ENCODE results near the gene GPR75.
"Not testable (repeated sequence)": the region's sequence is repeated elsewhere in the genome, so short reads cannot be mapped to it uniquely, and the experiment has no call there.

Gene GPR75

GRCh38 chr2:53851052-53851757, 8.6 kb downstream of the GPR75 start:
- not testable (repeated sequence) for DNase-seq

DNA sequence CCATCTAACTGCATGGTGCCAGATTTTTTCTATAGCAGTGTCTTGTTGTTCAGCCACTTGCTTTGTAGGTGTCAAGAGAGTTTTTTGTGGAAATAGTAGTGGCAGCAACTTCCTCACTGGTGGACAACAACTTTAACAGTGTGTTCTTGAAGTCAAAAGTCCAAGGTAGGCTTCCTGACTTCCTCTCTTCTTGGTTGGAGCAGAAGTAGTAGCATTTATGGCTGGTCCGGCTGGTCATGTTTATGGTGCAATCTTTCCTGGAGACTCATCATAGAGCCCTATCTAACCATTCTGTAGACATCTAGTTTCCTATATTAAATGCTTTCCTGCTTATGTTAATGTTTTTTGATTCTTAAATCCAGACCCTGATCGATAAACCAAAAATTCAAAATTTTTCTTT, 11.7 kb downstream of the GPR75 start:
- DNase-seq = no peak

DNA sequence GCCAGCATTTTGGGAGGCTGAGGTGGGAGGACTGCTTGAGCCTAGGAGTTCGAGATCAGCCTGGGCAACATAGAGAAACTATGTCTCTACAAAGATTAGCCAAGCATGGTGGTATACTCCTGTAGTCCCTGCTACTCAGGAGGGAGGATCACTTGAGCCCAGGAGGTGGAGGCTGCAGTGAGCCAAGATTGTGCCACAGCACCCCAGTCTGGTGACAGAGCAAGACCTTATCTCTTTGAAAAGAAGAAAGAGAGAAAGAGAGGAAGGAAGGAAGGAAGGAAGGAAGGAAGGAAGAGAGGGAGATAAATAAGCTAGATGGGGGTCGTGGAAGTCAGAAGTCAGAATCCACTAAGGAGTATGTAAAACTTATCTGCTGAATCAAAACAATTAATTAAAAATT, 16.2 kb downstream of the GPR75 start:
- no peak for DNase-seq

DNA sequence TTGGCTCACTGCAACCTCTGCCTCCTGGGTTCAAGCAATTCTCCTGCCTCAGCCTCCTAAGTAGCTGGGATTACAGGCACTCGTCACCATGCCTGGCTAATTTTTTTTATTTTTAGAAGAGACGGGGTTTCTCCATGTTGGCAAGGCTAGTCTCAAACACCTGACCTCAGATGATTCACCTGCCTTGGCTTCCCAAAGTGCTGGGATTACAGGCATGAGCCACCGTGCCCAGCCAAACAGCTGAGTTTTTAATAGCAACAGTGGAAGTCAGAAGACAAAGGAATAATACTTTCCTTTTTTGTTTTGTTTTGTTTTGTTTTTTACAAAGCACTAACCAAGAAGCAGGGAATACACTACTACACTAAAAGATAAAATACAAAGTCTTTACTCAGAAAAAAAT, 16.9 kb downstream of the GPR75 start:
- no peak for DNase-seq

DNA sequence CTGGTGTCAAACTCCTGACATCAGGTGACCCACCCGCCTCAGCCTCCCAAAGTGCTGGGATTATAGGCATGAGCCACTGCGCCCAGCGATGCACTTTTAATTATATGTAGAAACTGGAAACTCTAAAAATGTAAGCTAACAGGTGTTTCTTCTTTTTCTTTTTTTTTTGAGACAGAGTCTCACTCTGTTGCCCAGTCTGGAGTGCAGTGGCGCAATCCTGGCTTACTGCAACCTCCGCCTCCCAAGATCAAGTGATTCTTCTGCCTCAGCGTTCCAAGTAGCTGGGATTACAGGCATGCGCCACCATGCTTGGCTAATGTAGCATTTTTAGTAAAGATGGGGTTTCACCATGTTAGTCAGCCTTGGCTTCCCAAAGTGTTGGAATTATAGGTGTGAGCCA, 18.1 kb downstream of the GPR75 start:
- DNase-seq = not testable (repeated sequence)

DNA sequence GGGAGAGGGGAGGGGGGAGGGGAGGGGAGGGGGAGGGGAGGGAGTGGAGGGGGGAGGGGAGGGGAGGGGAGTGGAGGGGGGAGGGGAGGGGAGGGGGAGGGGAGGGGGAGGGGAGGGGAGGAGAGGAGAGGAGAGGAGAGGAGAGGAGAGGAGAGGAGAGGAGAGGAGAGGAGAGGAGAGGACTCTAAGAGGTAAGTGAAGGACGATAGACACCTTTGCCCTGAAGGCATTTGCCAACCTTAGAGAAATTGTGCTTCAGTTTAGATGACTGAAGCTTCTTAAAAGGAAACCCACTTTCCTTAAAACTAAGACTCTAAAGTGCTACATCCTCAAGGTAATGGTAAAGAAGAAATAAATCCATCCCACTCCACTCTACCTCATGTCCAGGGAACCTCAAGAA, 19.2 kb downstream of the GPR75 start:
- DNase-seq = no peak

GRCh38 chr2:53829980-53830290, 29.8 kb downstream of the GPR75 start:
- not testable (repeated sequence) for DNase-seq

- DNase-seq = no peak
Measured at GRCh38 chr2:53829273-53829979, 30.3 kb downstream of the GPR75 start.

DNA sequence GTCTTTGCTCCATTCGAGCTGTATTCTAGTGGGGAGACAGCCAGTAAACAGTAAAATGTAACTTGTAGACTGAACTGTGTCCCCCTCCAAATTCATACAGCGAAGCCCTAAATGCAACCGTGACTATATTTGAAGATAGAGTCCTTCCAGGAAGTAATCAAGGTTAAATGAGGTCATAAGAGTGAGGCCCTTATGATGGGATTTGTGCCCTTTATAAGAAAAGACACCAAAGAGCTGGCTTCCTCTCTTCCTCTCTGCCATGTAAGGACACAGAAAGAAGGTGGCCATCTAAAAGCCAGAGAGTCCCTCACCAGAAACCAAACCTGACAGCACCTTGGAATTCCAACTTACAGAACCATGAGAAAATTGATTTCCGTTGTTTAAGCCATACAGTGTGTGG, 31.4 kb downstream of the GPR75 start:
- no peak for DNase-seq

GRCh38 chr2:53827398-53828175, 32.2 kb downstream of the GPR75 start:
- DNase-seq = no peak

DNA sequence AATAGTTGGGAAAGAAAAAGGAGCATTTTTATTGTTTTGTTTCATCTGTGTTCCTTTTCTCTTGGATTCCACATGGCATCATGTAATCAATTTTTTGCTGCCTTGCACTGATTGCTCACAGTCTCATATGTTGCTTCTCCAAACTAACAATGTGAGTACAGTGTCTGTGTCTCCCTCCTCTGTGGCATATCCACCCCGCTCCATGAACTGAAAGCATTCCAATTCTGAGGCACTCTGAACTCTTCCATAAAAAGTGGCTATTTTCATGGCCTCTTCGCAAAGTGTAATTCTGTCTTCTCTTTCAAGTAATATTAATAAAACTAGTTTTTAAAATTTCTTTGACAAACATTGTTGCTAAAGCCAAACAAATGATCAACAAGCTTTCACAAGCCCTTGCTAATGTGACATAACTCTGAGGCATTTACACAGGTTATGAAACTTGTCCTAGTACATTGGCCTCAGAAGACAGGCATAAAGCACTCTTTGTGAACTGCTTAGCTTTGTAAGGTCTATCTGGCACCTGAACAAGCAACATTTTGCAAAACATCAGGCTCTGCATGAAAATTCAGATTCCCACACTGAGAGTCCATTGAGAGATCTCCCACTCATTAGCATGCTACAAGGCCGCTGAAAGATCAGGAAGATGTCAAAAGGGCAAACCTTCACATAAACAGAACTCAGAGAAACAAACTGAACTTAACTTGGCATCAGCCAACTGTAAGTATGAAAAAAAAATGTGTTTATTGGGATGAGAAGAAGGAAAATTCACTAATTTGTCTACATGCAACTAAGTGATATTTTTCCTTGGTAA, 33.0 kb downstream of the GPR75 start:
- DNase-seq = no peak

- no peak for DNase-seq
Measured at GRCh38 chr2:53826030-53826410, 33.7 kb downstream of the GPR75 start.

- not testable (repeated sequence) for DNase-seq
Measured at GRCh38 chr2:53823639-53824038, 36.1 kb downstream of the GPR75 start.

DNA sequence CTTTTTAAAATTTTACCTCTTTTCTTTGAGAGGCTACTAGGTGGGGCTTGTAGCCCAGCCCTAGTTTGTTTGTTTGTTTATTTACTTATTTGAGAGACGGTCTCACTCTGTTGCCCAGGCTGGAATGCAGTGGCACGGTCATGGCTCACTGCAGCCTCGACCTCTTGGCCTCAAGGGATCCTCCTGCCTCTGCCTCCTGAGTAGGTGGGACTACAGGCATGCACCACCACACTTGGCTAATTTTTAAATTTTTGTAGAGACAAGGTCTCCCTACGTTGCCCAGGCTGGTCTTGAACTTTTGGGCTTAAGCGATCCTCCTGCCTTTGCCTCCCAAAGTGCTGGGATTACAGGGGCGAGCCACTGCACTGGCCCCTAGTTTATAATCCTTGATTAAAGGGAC, 38.0 kb downstream of the GPR75 start:
- DNase-seq = no peak

- DNase-seq = no peak
Measured at GRCh38 chr2:53820711-53821110, 39.1 kb downstream of the GPR75 start.

GRCh38 chr2:53820048-53820447, 39.7 kb downstream of the GPR75 start:
- DNase-seq = no peak

- no peak for DNase-seq
Measured at GRCh38 chr2:53819634-53820033, 40.1 kb downstream of the GPR75 start.

DNA sequence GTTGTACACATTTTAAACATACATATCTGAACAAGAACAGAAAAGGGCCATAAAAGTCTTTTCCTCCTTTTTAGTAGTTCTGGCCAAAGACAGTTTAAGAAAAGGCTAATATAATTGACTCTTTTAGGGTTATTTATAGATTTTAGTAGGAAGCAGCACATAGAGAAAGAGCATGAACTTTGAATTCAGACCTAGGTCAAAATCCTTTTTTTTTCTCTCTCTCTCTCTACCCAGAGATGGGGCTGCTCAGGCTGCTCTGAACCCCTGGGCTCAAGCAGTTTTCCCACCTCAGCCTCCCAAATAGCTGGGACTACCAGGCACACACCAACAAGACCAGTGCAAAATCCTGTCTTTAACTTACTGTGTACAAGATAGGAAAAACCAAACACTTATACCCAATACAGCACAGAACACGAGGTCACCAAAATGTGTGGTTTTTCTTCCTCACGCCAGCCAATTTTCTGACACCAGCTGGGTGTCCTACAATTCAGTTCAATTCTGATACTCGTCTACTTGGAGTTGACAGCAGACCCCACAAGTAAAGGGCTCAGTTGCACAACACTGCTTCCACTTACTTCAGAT, 40.8 kb downstream of the GPR75 start:
- DNase-seq = no peak

GRCh38 chr2:53813151-53813550, 46.6 kb downstream of the GPR75 start:
- DNase-seq = no peak

- DNase-seq = no peak
Measured at GRCh38 chr2:53811601-53812000, 48.2 kb downstream of the GPR75 start.

Data from kidney glomerular epithelial cell (primary cell).